Memory B cell (primary cell): ENCODE results near the gene IQCF5.
"Not testable (repeated sequence)": the region's sequence is repeated elsewhere in the genome, so short reads cannot be mapped to it uniquely, and the experiment has no call there.

Experiments used
- ATAC-seq: fragments of 150-1000 bp; cut with Tn5 transposase; 2 replicates; pipeline ENCODE4 v1.10.0; 2021; ENCODE audit warnings: low read depth, mild to moderate bottlenecking, moderate library complexity
- DNase-seq, 2 donors: peaks; one replicate each; pipeline ENCODE4 v3.0.0; 2022; ENCODE audit warnings: low spot score in 2 of 2
- H3K27ac Mint-ChIP-seq: one replicate; pipeline ENCODE4 v1.8.0; 2022; ENCODE audit warnings: mild to moderate bottlenecking, moderate library complexity, mixed read lengths
- H3K27me3 Mint-ChIP-seq: one replicate; pipeline ENCODE4 v1.8.0; 2022; ENCODE audit warnings: mixed read lengths
- H3K36me3 Mint-ChIP-seq: one replicate; pipeline ENCODE4 v1.8.0; 2022; ENCODE audit warnings: mild to moderate bottlenecking, mixed read lengths
- H3K4me1 Mint-ChIP-seq: one replicate; pipeline ENCODE4 v1.8.0; 2022; ENCODE audit warnings: mixed read lengths
- H3K4me3 Mint-ChIP-seq: one replicate; pipeline ENCODE4 v1.8.0; 2022; ENCODE audit warnings: mild to moderate bottlenecking, moderate library complexity, mixed read lengths
- H3K9me3 Mint-ChIP-seq: one replicate; pipeline ENCODE4 v1.8.0; 2022; ENCODE audit warnings: mixed read lengths

IQCF5 gene

DNA sequence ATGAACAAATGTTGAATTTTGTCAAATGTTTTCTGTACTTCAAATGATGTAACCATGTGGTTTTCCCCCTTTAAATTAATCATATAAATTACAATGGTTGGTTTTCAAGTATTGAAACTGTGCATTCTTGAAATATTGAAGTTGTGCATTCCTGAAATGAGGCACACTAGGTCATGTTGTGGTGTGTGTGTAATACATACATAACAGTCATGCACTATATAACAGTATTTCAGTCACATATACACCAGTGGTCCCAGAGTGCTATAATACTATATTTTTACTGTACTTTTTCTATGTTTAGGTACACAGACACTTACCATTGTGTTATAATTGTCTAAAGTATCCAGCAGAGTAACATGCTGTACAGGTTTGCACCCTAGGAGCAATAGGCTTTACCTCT, 11.0 kb upstream of the IQCF5 start:
- Mint-ChIP-seq H3K36me3 (no peaks in the 10 kb centered on the region), H3K27ac (no peak overlapping the region), H3K4me3 (no peak overlapping the region), H3K4me1 (no peaks in the 10 kb centered on the region), H3K9me3 (no peaks in the 10 kb centered on the region), H3K27me3 (peaks cover 8% of the 10 kb centered on the region)
- DNase-seq (no peak), ATAC-seq (no peak)

GRCh38 chr3:51879937-51880336, 4.5 kb upstream of the IQCF5 start:
- Mint-ChIP-seq H3K36me3 (no peaks in the 10 kb centered on the region), H3K27ac (no peak overlapping the region), H3K9me3 (peaks cover 3% of the 10 kb centered on the region), H3K27me3 (peaks cover 18% of the 10 kb centered on the region), H3K4me1 (no peaks in the 10 kb centered on the region), H3K4me3 (no peak overlapping the region)
- DNase-seq (no peak), ATAC-seq (no peak)

- no peaks in the 10 kb centered on the region for H3K36me3 Mint-ChIP-seq
- H3K4me3 Mint-ChIP-seq, result no peak overlapping the region
- no peak overlapping the region for H3K27ac Mint-ChIP-seq
- peaks cover 20% of the 10 kb centered on the region for H3K27me3 Mint-ChIP-seq
- ATAC-seq (no peak), DNase-seq (no peak)
- H3K9me3 Mint-ChIP-seq, result peaks cover 3% of the 10 kb centered on the region
- H3K4me1 Mint-ChIP-seq, result no peaks in the 10 kb centered on the region
These were observed 785 bp upstream of the IQCF5 start for GRCh38 chr3:51876186-51876585.

DNA sequence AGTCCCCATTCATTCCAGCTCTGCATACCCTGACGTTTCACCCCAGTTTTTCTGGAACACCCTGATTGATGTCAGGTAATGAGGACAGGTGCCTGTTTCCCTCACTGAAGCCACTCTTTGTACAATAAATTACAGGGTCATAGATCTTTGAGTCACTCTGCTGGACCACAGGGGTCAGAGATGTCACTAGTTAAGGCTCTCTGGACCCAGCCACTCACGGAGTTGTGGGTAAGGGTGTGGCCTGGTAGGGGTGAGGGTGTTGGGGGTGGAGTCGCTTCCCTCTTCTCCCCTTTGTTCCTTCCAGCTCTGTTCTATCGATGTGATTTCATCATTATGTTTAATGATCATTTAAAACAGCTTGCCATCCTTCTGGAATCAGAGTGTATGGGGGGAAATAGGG, 512 bp downstream of the IQCF5 start:
- DNase-seq (no peak), ATAC-seq (no peak)
- H3K27ac Mint-ChIP-seq, result no peak overlapping the region
- peaks cover 17% of the 10 kb centered on the region for H3K27me3 Mint-ChIP-seq
- no peak overlapping the region for H3K4me3 Mint-ChIP-seq
- no peaks in the 10 kb centered on the region for H3K4me1 Mint-ChIP-seq
- H3K36me3 Mint-ChIP-seq, result no peaks in the 10 kb centered on the region
- no peaks in the 10 kb centered on the region for H3K9me3 Mint-ChIP-seq

- DNase-seq (no peak), ATAC-seq (no peak)
- Mint-ChIP-seq H3K9me3 (no peaks in the 10 kb centered on the region), H3K4me3 (no peak overlapping the region), H3K36me3 (no peaks in the 10 kb centered on the region), H3K27ac (no peak overlapping the region), H3K4me1 (no peaks in the 10 kb centered on the region), H3K27me3 (peaks cover 19% of the 10 kb centered on the region)
These were observed 990 bp downstream of the IQCF5 start for GRCh38 chr3:51874411-51874810.

GRCh38 chr3:51873876-51874275, 1.5 kb downstream of the IQCF5 start:
- Mint-ChIP-seq H3K27ac (no peak overlapping the region), H3K27me3 (peaks cover 20% of the 10 kb centered on the region), H3K4me3 (no peak overlapping the region), H3K4me1 (no peaks in the 10 kb centered on the region), H3K36me3 (no peaks in the 10 kb centered on the region), H3K9me3 (no peaks in the 10 kb centered on the region)
- DNase-seq (no peak), ATAC-seq (no peak)

DNA sequence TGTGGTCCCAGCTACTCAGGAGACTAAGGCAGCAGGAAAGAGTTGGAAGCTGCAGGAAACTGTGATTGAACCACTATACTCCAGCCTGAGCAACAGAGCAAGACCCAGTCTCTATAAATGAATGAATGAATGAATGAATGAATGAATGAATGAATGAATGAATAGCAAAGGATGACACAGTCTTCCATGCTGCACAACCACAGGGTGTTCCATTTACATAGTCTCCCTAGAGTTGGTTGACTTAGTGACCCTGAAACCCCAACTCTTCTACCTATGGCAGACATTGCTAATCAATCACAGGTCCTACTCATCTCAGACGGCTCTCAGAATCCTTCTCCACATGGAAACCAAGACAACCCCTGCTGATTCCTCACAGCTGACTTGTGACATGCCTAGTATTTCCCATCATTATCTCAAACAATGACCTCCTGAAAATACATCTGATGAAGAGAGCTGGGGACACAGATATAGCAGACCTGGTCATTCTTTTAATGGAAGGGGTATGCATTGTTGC, 2.1 kb downstream of the IQCF5 start:
- H3K27me3 Mint-ChIP-seq, result peaks cover 17% of the 10 kb centered on the region
- H3K4me1 Mint-ChIP-seq, result no peaks in the 10 kb centered on the region
- no peaks in the 10 kb centered on the region for H3K9me3 Mint-ChIP-seq
- ATAC-seq (no peak), DNase-seq (no peak)
- no peak overlapping the region for H3K27ac Mint-ChIP-seq
- no peak overlapping the region for H3K4me3 Mint-ChIP-seq
- no peaks in the 10 kb centered on the region for H3K36me3 Mint-ChIP-seq

DNA sequence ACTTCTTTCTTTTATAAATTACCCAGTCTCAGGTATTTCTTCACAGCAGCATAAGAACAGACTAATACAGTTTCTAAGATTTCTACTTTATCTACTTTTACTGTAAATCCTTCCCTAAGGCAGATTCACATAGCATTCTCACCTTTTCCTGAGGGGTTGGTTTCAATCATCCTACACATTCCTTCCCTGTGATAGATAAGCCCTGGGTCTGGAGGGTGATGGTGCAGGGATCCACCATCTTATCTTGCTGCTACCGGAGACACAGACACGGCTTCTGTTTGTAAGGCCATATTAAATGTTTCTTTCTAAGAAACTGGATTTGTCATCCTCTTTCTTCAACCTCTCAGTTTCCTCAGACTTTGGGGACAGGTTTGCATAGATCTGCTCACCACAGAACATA, 6.1 kb downstream of the IQCF5 start:
- ATAC-seq (no peak), DNase-seq (no peak)
- Mint-ChIP-seq H3K27ac (no peak overlapping the region), H3K36me3 (no peaks in the 10 kb centered on the region), H3K27me3 (peaks cover 15% of the 10 kb centered on the region), H3K4me1 (no peaks in the 10 kb centered on the region), H3K9me3 (no peaks in the 10 kb centered on the region), H3K4me3 (no peak overlapping the region)

GRCh38 chr3:51868896-51869295, 6.5 kb downstream of the IQCF5 start:
- H3K4me3 Mint-ChIP-seq, H3K4me1 Mint-ChIP-seq, DNase-seq, ATAC-seq, H3K27ac Mint-ChIP-seq, H3K36me3 Mint-ChIP-seq, H3K9me3 Mint-ChIP-seq: not testable (repeated sequence)
- peaks cover 15% of the 10 kb centered on the region for H3K27me3 Mint-ChIP-seq

GRCh38 chr3:51862886-51863285, 12.5 kb downstream of the IQCF5 start:
- H3K4me1 Mint-ChIP-seq, result peaks cover 10% of the 10 kb centered on the region
- H3K36me3 Mint-ChIP-seq, result no peaks in the 10 kb centered on the region
- peaks cover 2% of the 10 kb centered on the region for H3K27me3 Mint-ChIP-seq
- no peak overlapping the region for H3K27ac Mint-ChIP-seq
- H3K4me3 Mint-ChIP-seq, result no peak overlapping the region
- H3K9me3 Mint-ChIP-seq, result no peaks in the 10 kb centered on the region
- DNase-seq, result no peak
- no peak for ATAC-seq

DNA sequence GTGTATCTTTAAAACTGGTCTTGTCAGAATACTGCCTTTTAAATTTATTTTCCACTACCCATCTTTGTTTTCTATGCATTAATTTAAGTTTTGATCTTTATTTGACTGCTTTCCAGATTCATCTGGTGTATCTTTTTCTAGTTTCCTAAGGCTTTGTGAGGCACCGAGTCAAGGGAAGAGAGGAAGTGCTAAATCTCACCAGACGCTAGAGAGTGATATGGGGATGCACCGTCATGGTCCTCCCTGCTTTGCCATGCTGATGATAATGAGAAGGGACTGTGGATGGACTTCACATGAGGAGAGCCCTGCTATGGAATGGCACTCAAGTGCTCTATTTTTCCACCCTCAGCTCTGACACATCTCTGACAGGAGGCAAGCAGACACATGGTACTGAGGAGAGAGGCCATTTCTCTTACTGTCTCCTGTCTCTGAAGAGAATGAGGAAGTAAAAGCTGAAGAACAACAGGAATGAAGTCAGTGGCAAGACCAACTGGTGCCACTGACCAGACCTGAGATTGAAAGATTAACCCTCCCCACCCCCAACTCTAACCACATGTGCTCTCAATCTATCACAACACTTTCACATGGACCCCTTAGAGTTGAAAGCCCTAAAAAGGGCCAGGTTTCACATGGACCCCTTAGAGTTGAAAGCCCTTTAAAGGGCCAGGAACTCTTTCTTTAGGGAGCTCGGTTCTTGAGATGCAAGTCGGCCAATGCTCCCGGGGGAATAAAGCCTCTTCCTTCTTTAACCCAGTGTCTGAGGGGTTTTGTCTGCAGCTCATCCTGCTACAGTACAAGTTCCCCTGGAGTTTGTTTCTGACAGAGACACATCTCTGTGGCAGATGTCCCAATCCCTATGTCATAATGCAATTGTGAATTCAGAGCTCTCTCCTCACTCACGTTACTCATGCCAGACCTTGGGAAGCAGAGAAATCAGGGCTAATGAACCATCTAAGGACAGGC, 14.4 kb downstream of the IQCF5 start, which contains the start of gene IQCF2:
IQCF2 (plus strand) TSS at position 913 of the 963 bp plus-strand sequence. CDS start 52 bp downstream, outside the sequence.
- no peak for DNase-seq
- ATAC-seq, result peak; percentile 43
- no peak within 1 kb of the TSS for H3K4me3 Mint-ChIP-seq
- peaks cover 14% of the 10 kb centered on the region for H3K4me1 Mint-ChIP-seq
- no peaks in the 10 kb centered on the region for H3K27me3 Mint-ChIP-seq
- peak within 1 kb of the TSS; percentile 15 for H3K27ac Mint-ChIP-seq
- H3K9me3 Mint-ChIP-seq, result no peaks in the 10 kb centered on the region
- no peaks in the 10 kb centered on the region for H3K36me3 Mint-ChIP-seq

- H3K4me1 Mint-ChIP-seq, ATAC-seq, DNase-seq, H3K27ac Mint-ChIP-seq, H3K9me3 Mint-ChIP-seq, H3K36me3 Mint-ChIP-seq, H3K4me3 Mint-ChIP-seq, H3K27me3 Mint-ChIP-seq: not testable (repeated sequence)
These were observed 20.0 kb downstream of the IQCF5 start for GRCh38 chr3:51855411-51855810.

GRCh38 chr3:51845129-51845528, 30.3 kb downstream of the IQCF5 start:
- DNase-seq (no peak), ATAC-seq (no peak)
- peaks cover 10% of the 10 kb centered on the region for H3K27me3 Mint-ChIP-seq
- no peaks in the 10 kb centered on the region for H3K4me1 Mint-ChIP-seq
- H3K36me3 Mint-ChIP-seq, result no peaks in the 10 kb centered on the region
- H3K27ac Mint-ChIP-seq, result no peak overlapping the region
- H3K4me3 Mint-ChIP-seq, result no peak overlapping the region
- H3K9me3 Mint-ChIP-seq, result peaks cover 12% of the 10 kb centered on the region

- DNase-seq, result no peak
- Mint-ChIP-seq H3K27me3 (peaks cover 10% of the 10 kb centered on the region), H3K4me3 (no peak overlapping the region), H3K9me3 (peaks cover 3% of the 10 kb centered on the region), H3K27ac (no peak overlapping the region), H3K36me3 (no peaks in the 10 kb centered on the region), H3K4me1 (no peaks in the 10 kb centered on the region)
- no peak for ATAC-seq
These were observed 38.8 kb downstream of the IQCF5 start for GRCh38 chr3:51836606-51837005.
